Hepatocyte (in vitro differentiated cells): Measurements from ENCODE around the gene SIDT1. TPM values are rescaled to one million over a fixed set of nuclear protein-coding genes. Genes with fewer than 3 reads are reported as not detected.

ENCODE experiments used
- DNase-seq: peaks from one replicate; pipeline ENCODE4 v3.0.0-alpha.2; 2016; ENCODE audit warnings: low spot score
- H2AFZ ChIP-seq: fragments of 200-600 bp; sonication (generic); 2 replicates; pipeline ENCODE4 v1.6.0; 2016; ENCODE audit warnings: antibody characterized with exemption, mild to moderate bottlenecking
- H3K27ac ChIP-seq: fragments of 200-600 bp; sonication (generic); 2 replicates; pipeline ENCODE4 v1.5.1; 2016; ENCODE audit warnings: mild to moderate bottlenecking
- H3K27me3 ChIP-seq: fragments of 200-600 bp; sonication (generic); 2 replicates; pipeline ENCODE4 v1.6.1; 2016
- H3K36me3 ChIP-seq: fragments of 200-600 bp; sonication (generic); replicated peaks from 2 replicates; pipeline ENCODE4 v1.5.1; 2016; ENCODE audit warnings: low read depth; ENCODE audit not compliant: insufficient read depth
- H3K4me1 ChIP-seq: fragments of 200-600 bp; sonication (generic); 2 replicates; pipeline ENCODE4 v1.5.1; 2016; ENCODE audit warnings: mild to moderate bottlenecking, moderate library complexity; ENCODE audit not compliant: insufficient read depth
- H3K4me2 ChIP-seq: fragments of 200-600 bp; sonication (generic); 2 replicates; pipeline ENCODE4 v1.6.0; 2016
- H3K4me3 ChIP-seq: fragments of 200-600 bp; sonication (generic); 2 replicates; pipeline ENCODE4 v1.5.1; 2016; ENCODE audit warnings: mild to moderate bottlenecking
- H3K79me2 ChIP-seq: fragments of 200-600 bp; sonication (generic); 2 replicates; pipeline ENCODE4 v1.6.0; 2017; ENCODE audit warnings: mild to moderate bottlenecking
- H3K9me2 ChIP-seq: fragments of 200-600 bp; sonication (generic); replicated peaks from 2 replicates; pipeline ENCODE4 v1.6.0; 2017; ENCODE audit warnings: mild to moderate bottlenecking; ENCODE audit not compliant: insufficient read depth
- H3K9me3 ChIP-seq: fragments of 200-600 bp; sonication (generic); 2 replicates; pipeline ENCODE4 v1.5.1; 2016; ENCODE audit warnings: low read depth, mild to moderate bottlenecking
- H4K20me1 ChIP-seq: fragments of 200-600 bp; sonication (generic); 2 replicates; pipeline ENCODE4 v1.6.0; 2016; ENCODE audit warnings: mild to moderate bottlenecking; ENCODE audit not compliant: insufficient read depth, poor library complexity, severe bottlenecking
- CTCF ChIP-seq: fragments of 200-600 bp; sonication (generic); IDR thresholded peaks from 2 replicates; pipeline ENCODE4 v1.5.1; 2016; ENCODE audit warnings: antibody characterized with exemption, mild to moderate bottlenecking; ENCODE audit not compliant: poor library complexity
- EZH2 ChIP-seq: fragments of 200-600 bp; sonication (generic); IDR thresholded peaks from 2 replicates; pipeline ENCODE4 v1.6.1; 2016; ENCODE audit warnings: antibody characterized with exemption, mild to moderate bottlenecking, borderline replicate concordance
- EZH2phosphoT487 ChIP-seq: fragments of 200-600 bp; sonication (generic); IDR thresholded peaks from one replicate; pipeline ENCODE4 v1.6.1; 2018; ENCODE audit warnings: antibody characterized with exemption, mild to moderate bottlenecking, low read depth, moderate library complexity; ENCODE audit not compliant: unreplicated experiment, severe bottlenecking
- WGBS: methylation state at CpG from one replicate; pipeline ENCODE4 v1.1.6; 2016; ENCODE audit warnings: low lambda C conversion rate; ENCODE audit errors: missing lambda C conversion rate; 5-methylcytosine and 5-hydroxymethylcytosine counted together
- polyA plus RNA-seq: library from polyadenylated mRNA; unstranded; fragments of >200 nt; fragmentation: Nextera tagmentation; extraction: Ambion mirVana; gene quantifications from 2 replicates; pipeline ENCODE4 v1.2.1, GENCODE V29; 2016
- total RNA-seq: library from RNA; depleted of rRNA; stranded (reverse); fragments of >200 nt; gene quantifications from 2 replicates; pipeline ENCODE4 v1.2.3, GENCODE V29; 2014

SIDT1 gene
- total and polyA plus RNA-seq, 2 experiments from 2014 or later, result 0.18 to 0.90 TPM

GRCh38 chr3:113501597-113501996 is 30.8 kb upstream of the SIDT1 start:
- no peaks in the 10 kb centered on the region for H3K9me3 ChIP-seq
- no peak overlapping the region for H3K4me2 ChIP-seq
- 89% methylated on average over 2 of the region's 2 CpGs for WGBS
- no peaks in the 10 kb centered on the region for H3K4me1 ChIP-seq
- no peak overlapping the region for H3K27ac ChIP-seq
- no peak overlapping the region for H3K4me3 ChIP-seq
- H3K9me2 ChIP-seq, result no peaks in the 10 kb centered on the region
- H3K36me3 ChIP-seq, result no peaks in the 10 kb centered on the region
- no peaks in the 10 kb centered on the region for H3K79me2 ChIP-seq
- no peaks in the 10 kb centered on the region for H4K20me1 ChIP-seq
- TF ChIP-seq EZH2phosphoT487 (no peak), EZH2 (no peak), CTCF (no peak)
- no peak overlapping the region for H2AFZ ChIP-seq
- H3K27me3 ChIP-seq, result no peaks in the 10 kb centered on the region
- no peak for DNase-seq

- Histone ChIP-seq H2AFZ (no peak overlapping the region), H3K36me3 (no peaks in the 10 kb centered on the region), H3K27me3 (no peaks in the 10 kb centered on the region), H3K9me3 (no peaks in the 10 kb centered on the region), H3K27ac (no peak overlapping the region), H3K9me2 (no peaks in the 10 kb centered on the region), H3K4me3 (no peak overlapping the region), H3K79me2 (peaks cover 37% of the 10 kb centered on the region), H4K20me1 (no peaks in the 10 kb centered on the region), H3K4me1 (no peaks in the 10 kb centered on the region), H3K4me2 (no peak overlapping the region)
- TF ChIP-seq EZH2, result no peak
- TF ChIP-seq EZH2phosphoT487, result no peak
- no peak for TF ChIP-seq CTCF
- no peak for DNase-seq
- 87% methylated on average over 3 of the region's 3 CpGs for WGBS
Observed at GRCh38 chr3:113505867-113506266, 26.5 kb upstream of the SIDT1 start.

GRCh38 chr3:113507501-113508067 is 24.8 kb upstream of the SIDT1 start:
- 83% methylated on average over 4 of the region's 4 CpGs for WGBS
- H2AFZ ChIP-seq, result no peak overlapping the region
- H3K27ac ChIP-seq, result no peak overlapping the region
- H3K9me3 ChIP-seq, result no peaks in the 10 kb centered on the region
- no peak for TF ChIP-seq CTCF
- no peak for TF ChIP-seq EZH2phosphoT487
- TF ChIP-seq EZH2, result no peak
- no peak overlapping the region for H3K4me2 ChIP-seq
- H3K79me2 ChIP-seq, result peaks cover 54% of the 10 kb centered on the region
- DNase-seq, result no peak
- H3K36me3 ChIP-seq, result no peaks in the 10 kb centered on the region
- no peaks in the 10 kb centered on the region for H3K9me2 ChIP-seq
- H3K4me3 ChIP-seq, result no peak overlapping the region
- H3K27me3 ChIP-seq, result no peaks in the 10 kb centered on the region
- H4K20me1 ChIP-seq, result no peaks in the 10 kb centered on the region
- H3K4me1 ChIP-seq, result no peaks in the 10 kb centered on the region
